WTC11 (cell line): ENCODE results near the gene GDAP1L1. TPM values are rescaled to one million over a fixed set of nuclear protein-coding genes. Genes with fewer than 3 reads are reported as not detected.

ENCODE experiments used
- ATAC-seq: fragments of 200-7000 bp; cut with Tn5 transposase; 2 replicates; pipeline ENCODE4 v1.10.0; 2021; ENCODE audit warnings: mild to moderate bottlenecking, moderate library complexity
- CTCF ChIA-PET: fragments of 300-600 bp; sonication (Branson Sonifier 250); formaldehyde crosslinking; loops from one replicate; lab custom pipeline; 2021; ENCODE audit warnings: antibody characterized with exemption; lab: Charles Lee
- POLR2A ChIA-PET: fragments of 350-600 bp; sonication (Branson Sonifier 250); formaldehyde crosslinking; loops from one replicate; lab custom pipeline; 2021; ENCODE audit warnings: antibody characterized with exemption; lab: Charles Lee
- DNase-seq: peaks from one replicate; pipeline ENCODE4 v3.0.0; 2021; ENCODE audit warnings: low spot score
- H3K27ac Mint-ChIP-seq: 2 replicates; pipeline ENCODE4 v1.8.0; 2021; ENCODE audit warnings: mixed read lengths
- H3K27me3 Mint-ChIP-seq: 2 replicates; pipeline ENCODE4 v1.8.0; 2021; ENCODE audit warnings: low read depth, mild to moderate bottlenecking, moderate library complexity, mixed read lengths
- H3K36me3 Mint-ChIP-seq: 2 replicates; pipeline ENCODE4 v1.8.0; 2021; ENCODE audit warnings: mixed read lengths
- H3K4me1 Mint-ChIP-seq: 2 replicates; pipeline ENCODE4 v1.8.0; 2022; ENCODE audit warnings: mixed read lengths
- H3K4me3 Mint-ChIP-seq: 2 replicates; pipeline ENCODE4 v1.8.0; 2021; ENCODE audit warnings: mild to moderate bottlenecking, moderate library complexity, mixed read lengths
- H3K9me3 Mint-ChIP-seq: 2 replicates; pipeline ENCODE4 v1.8.0; 2021; ENCODE audit warnings: mixed read lengths
- ATF2 ChIP-seq: sonication (generic); formaldehyde crosslinking; IDR thresholded peaks from 2 replicates; pipeline ENCODE4 v1.8.1; 2022; ENCODE audit warnings: low read depth, missing genetic modification reagents, borderline replicate concordance
- ATF6 ChIP-seq: sonication (generic); formaldehyde crosslinking; IDR thresholded peaks from 2 replicates; pipeline ENCODE4 v1.8.1; 2023; ENCODE audit warnings: mild to moderate bottlenecking, missing genetic modification reagents
- E2F1 ChIP-seq: sonication (generic); formaldehyde crosslinking; IDR thresholded peaks from 2 replicates; pipeline ENCODE4 v1.8.0; 2022; ENCODE audit warnings: mild to moderate bottlenecking, missing genetic modification reagents
- ERG ChIP-seq: fragments of 250-450 bp; sonication (Bioruptor Pico); IDR thresholded peaks from 2 replicates; pipeline ENCODE4 v1.8.0; 2021; ENCODE audit warnings: mild to moderate bottlenecking
- ESRRA ChIP-seq: sonication (generic); formaldehyde crosslinking; IDR thresholded peaks from 2 replicates; pipeline ENCODE4 v1.8.1; 2022; ENCODE audit warnings: mild to moderate bottlenecking, missing genetic modification reagents, borderline replicate concordance
- FOXP4 ChIP-seq: sonication (generic); formaldehyde crosslinking; IDR thresholded peaks from 2 replicates; pipeline ENCODE4 v1.8.0; 2022; ENCODE audit warnings: mild to moderate bottlenecking, missing genetic modification reagents
- MAX ChIP-seq: sonication (generic); formaldehyde crosslinking; IDR thresholded peaks from 2 replicates; pipeline ENCODE4 v1.8.0; 2022; ENCODE audit warnings: mild to moderate bottlenecking, missing genetic modification reagents
- NFYB ChIP-seq: sonication (generic); formaldehyde crosslinking; conservative IDR thresholded peaks from 2 replicates; pipeline ENCODE4 v1.8.0; 2022; ENCODE audit warnings: low read depth, missing genetic modification reagents
- NR1H2 ChIP-seq: sonication (generic); formaldehyde crosslinking; IDR thresholded peaks from 2 replicates; pipeline ENCODE4 v1.9.0; 2021; ENCODE audit warnings: mild to moderate bottlenecking, moderate library complexity, missing genetic modification reagents
- RORB ChIP-seq: fragments of 250-450 bp; sonication (Bioruptor Pico); IDR thresholded peaks from 2 replicates; pipeline ENCODE4 v1.9.0; 2021; ENCODE audit warnings: mild to moderate bottlenecking
- SP1 ChIP-seq: sonication (generic); formaldehyde crosslinking; conservative IDR thresholded peaks from 2 replicates; pipeline ENCODE4 v1.8.1; 2022; ENCODE audit warnings: missing genetic modification reagents
- TCF7 ChIP-seq: sonication (generic); formaldehyde crosslinking; IDR thresholded peaks from 2 replicates; pipeline ENCODE4 v1.8.0; 2022; ENCODE audit warnings: mild to moderate bottlenecking, low read depth, missing genetic modification reagents, moderate library complexity
- TEAD1 ChIP-seq: sonication (generic); formaldehyde crosslinking; IDR thresholded peaks from 2 replicates; pipeline ENCODE4 v1.8.0; 2022; ENCODE audit warnings: mild to moderate bottlenecking, missing genetic modification reagents
- TP53 ChIP-seq: sonication (generic); formaldehyde crosslinking; IDR thresholded peaks from 2 replicates; pipeline ENCODE4 v1.8.1; 2023; ENCODE audit warnings: mild to moderate bottlenecking, missing genetic modification reagents
- ZBTB21 ChIP-seq: sonication (generic); formaldehyde crosslinking; IDR thresholded peaks from 2 replicates; pipeline ENCODE4 v1.8.1; 2023; ENCODE audit warnings: mild to moderate bottlenecking, missing genetic modification reagents, borderline replicate concordance
- ZBTB43 ChIP-seq: sonication (generic); formaldehyde crosslinking; IDR thresholded peaks from 2 replicates; pipeline ENCODE4 v1.8.1; 2023; ENCODE audit warnings: mild to moderate bottlenecking, missing genetic modification reagents
- ZNF138 ChIP-seq: sonication (generic); formaldehyde crosslinking; conservative IDR thresholded peaks from 2 replicates; pipeline ENCODE4 v1.8.1; 2022; ENCODE audit warnings: mild to moderate bottlenecking, moderate library complexity, missing genetic modification reagents
- ZNF219 ChIP-seq: sonication (generic); formaldehyde crosslinking; IDR thresholded peaks from 2 replicates; pipeline ENCODE4 v1.8.0; 2023; ENCODE audit warnings: missing genetic modification reagents, mild to moderate bottlenecking, borderline replicate concordance
- ZNF232 ChIP-seq: sonication (generic); formaldehyde crosslinking; IDR thresholded peaks from 2 replicates; pipeline ENCODE4 v1.8.0; 2022; ENCODE audit warnings: mild to moderate bottlenecking, missing genetic modification reagents
- ZNF425 ChIP-seq: fragments of 250-450 bp; sonication (Bioruptor Pico); conservative IDR thresholded peaks from 2 replicates; pipeline ENCODE4 v1.9.0; 2021; ENCODE audit warnings: mild to moderate bottlenecking
- ZSCAN18 ChIP-seq: fragments of 250-450 bp; sonication (Bioruptor Pico); IDR thresholded peaks from 2 replicates; pipeline ENCODE4 v2.1.2; 2022; ENCODE audit warnings: mild to moderate bottlenecking, moderate library complexity
- total RNA-seq: library from RNA; stranded (reverse); gene quantifications from 3 replicates; pipeline ENCODE4 v1.2.3, GENCODE V29; 2021

Gene GDAP1L1
- total RNA-seq, 1 experiment from 2014 or later: 7.5 TPM

GRCh38 chr20:44284032-44284431 lies 36.9 kb downstream of the GDAP1L1 start:
- Mint-ChIP-seq H3K27me3 (peaks cover 4% of the 10 kb centered on the region; the same call in 1 of the 2 replicates), H3K4me3 (no peak overlapping the region), H3K9me3 (peaks cover 13% of the 10 kb centered on the region), H3K36me3 (peaks cover 3% of the 10 kb centered on the region), H3K4me1 (no peaks in the 10 kb centered on the region), H3K27ac (no peak overlapping the region)
- DNase-seq: no peak
- no peak for ATAC-seq
- ChIA-PET POLR2A (no interaction called here), CTCF (interaction anchor here (1.7 kb wide), 1 partner anchor 67 kb away, joined by 7 read pairs; no protein-coding TSS in a partner anchor)
- TF ChIP-seq ATF6 (no peak), ZSCAN18 (no peak), ZBTB43 (no peak), ZNF232 (CRISPR knock-in tag) (no peak), SP1 (no peak), ZBTB21 (CRISPR knock-in tag) (no peak), TP53 (no peak), NR1H2 (CRISPR knock-in tag) (no peak), ZNF425 (no peak), NFYB (CRISPR knock-in tag) (no peak), TCF7 (CRISPR knock-in tag) (no peak), E2F1 (no peak), MAX (CRISPR knock-in tag) (no peak)
- TF ChIP-seq, all 79 proteins: peak for 0

- Mint-ChIP-seq H3K27me3 (peaks cover 7% of the 10 kb centered on the region), H3K4me1 (no peaks in the 10 kb centered on the region), H3K36me3 (peaks cover 3% of the 10 kb centered on the region), H3K4me3 (no peak overlapping the region), H3K27ac (no peak overlapping the region), H3K9me3 (peaks cover 17% of the 10 kb centered on the region)
- ATAC-seq (no peak), DNase-seq (no peak)
- ChIA-PET POLR2A (no interaction called here), CTCF (interaction anchor here (0.7 kb wide), 1 partner anchor 70 kb away, joined by 4 read pairs; no protein-coding TSS in a partner anchor)
- TF ChIP-seq ZNF219 (CRISPR knock-in tag) (no peak), ESRRA (CRISPR knock-in tag) (no peak), FOXP4 (CRISPR knock-in tag) (no peak), TEAD1 (CRISPR knock-in tag) (no peak), ZNF138 (CRISPR knock-in tag) (no peak), ATF2 (CRISPR knock-in tag) (no peak), RORB (CRISPR knock-in tag) (no peak), TCF7 (CRISPR knock-in tag) (no peak), ERG (CRISPR knock-in tag) (no peak)
Observed at GRCh38 chr20:44287272-44288097, 40.4 kb downstream of the GDAP1L1 start.
